SU-DHL-6 (cell line): ENCODE results near the gene NOTUM.

Source experiments
- H2AFZ ChIP-seq: fragments of 200-600 bp; sonication (generic); 2 replicates; pipeline ENCODE4 v1.6.1; 2014; ENCODE audit warnings: low read depth, mild to moderate bottlenecking, moderate library complexity, mixed read lengths, antibody characterized with exemption, low read length; ENCODE audit not compliant: severe bottlenecking
- H3F3A ChIP-seq: fragments of 200-600 bp; shearing (Covaris generic); 2 replicates; pipeline ENCODE4 v1.6.0; 2016; ENCODE audit warnings: antibody characterized with exemption, mild to moderate bottlenecking; ENCODE audit not compliant: insufficient read depth
- H3K27ac ChIP-seq: fragments of 200-600 bp; sonication (generic); 2 replicates; pipeline ENCODE4 v1.5.1; 2016; ENCODE audit warnings: low read depth, mild to moderate bottlenecking, low read length, moderate library complexity, mixed read lengths
- H3K27me3 ChIP-seq: fragments of 200-600 bp; sonication (generic), shearing (Covaris generic); 2 replicates; pipeline ENCODE4 v1.6.0; 2014; ENCODE audit warnings: mild to moderate bottlenecking, low read length
- H3K36me3 ChIP-seq: fragments of 200-600 bp; sonication (generic); 2 replicates; pipeline ENCODE4 v1.6.1; 2014; ENCODE audit warnings: mild to moderate bottlenecking, low read length, mixed read lengths
- H3K4me2 ChIP-seq: fragments of 300-600, 200-600 bp; shearing (Covaris generic), sonication (generic); 2 replicates; pipeline ENCODE4 v1.6.0; 2014; ENCODE audit warnings: low read length, low read depth, mild to moderate bottlenecking; ENCODE audit not compliant: poor library complexity, severe bottlenecking
- H3K4me3 ChIP-seq: fragments of 200-600 bp; sonication (generic); 2 replicates; pipeline ENCODE4 v1.5.1; 2014; ENCODE audit warnings: antibody characterized with exemption, low read length, mild to moderate bottlenecking, mixed read lengths; ENCODE audit not compliant: insufficient read depth, poor library complexity, severe bottlenecking
- H3K79me2 ChIP-seq: fragments of 200-600 bp; sonication (generic); 2 replicates; pipeline ENCODE4 v1.6.1; 2014; ENCODE audit warnings: mild to moderate bottlenecking, low read length, moderate library complexity; ENCODE audit not compliant: insufficient read depth
- H3K9ac ChIP-seq: fragments of 200-600 bp; sonication (generic); 2 replicates; pipeline ENCODE4 v1.7.0; 2014; ENCODE audit warnings: mild to moderate bottlenecking, low read length
- H3K9me2 ChIP-seq: fragments of 200-600 bp; sonication (generic); replicated peaks from 2 replicates; pipeline ENCODE4 v1.6.1; 2014; ENCODE audit warnings: low read length; ENCODE audit not compliant: insufficient read depth
- H3K9me3 ChIP-seq: fragments of 200-600 bp; sonication (generic); 2 replicates; pipeline ENCODE4 v1.6.1; 2014; ENCODE audit warnings: low read length, mixed read lengths; ENCODE audit not compliant: insufficient read depth
- H4K20me1 ChIP-seq: fragments of 200-600 bp; sonication (generic); 2 replicates; pipeline ENCODE4 v1.6.1; 2014; ENCODE audit warnings: low read depth, mild to moderate bottlenecking, antibody characterized with exemption, low read length, moderate library complexity, mixed read lengths
- EZH2phosphoT487 ChIP-seq: fragments of 200-600 bp; sonication (generic), shearing (Covaris generic); conservative IDR thresholded peaks from 2 replicates; pipeline ENCODE4 v1.6.1; 2018; ENCODE audit warnings: mild to moderate bottlenecking, antibody characterized with exemption, low read length, moderate library complexity, mixed read lengths
- TF ChIP-seq, protein P1 (sequence below): fragments of 200-600 bp; sonication (generic); IDR thresholded peaks from one replicate; pipeline ENCODE4 v1.5.1; 2017; ENCODE audit warnings: antibody characterized with exemption, mild to moderate bottlenecking, low read length, moderate library complexity; ENCODE audit not compliant: insufficient read depth, poor library complexity, severe bottlenecking

The NOTUM gene

DNA sequence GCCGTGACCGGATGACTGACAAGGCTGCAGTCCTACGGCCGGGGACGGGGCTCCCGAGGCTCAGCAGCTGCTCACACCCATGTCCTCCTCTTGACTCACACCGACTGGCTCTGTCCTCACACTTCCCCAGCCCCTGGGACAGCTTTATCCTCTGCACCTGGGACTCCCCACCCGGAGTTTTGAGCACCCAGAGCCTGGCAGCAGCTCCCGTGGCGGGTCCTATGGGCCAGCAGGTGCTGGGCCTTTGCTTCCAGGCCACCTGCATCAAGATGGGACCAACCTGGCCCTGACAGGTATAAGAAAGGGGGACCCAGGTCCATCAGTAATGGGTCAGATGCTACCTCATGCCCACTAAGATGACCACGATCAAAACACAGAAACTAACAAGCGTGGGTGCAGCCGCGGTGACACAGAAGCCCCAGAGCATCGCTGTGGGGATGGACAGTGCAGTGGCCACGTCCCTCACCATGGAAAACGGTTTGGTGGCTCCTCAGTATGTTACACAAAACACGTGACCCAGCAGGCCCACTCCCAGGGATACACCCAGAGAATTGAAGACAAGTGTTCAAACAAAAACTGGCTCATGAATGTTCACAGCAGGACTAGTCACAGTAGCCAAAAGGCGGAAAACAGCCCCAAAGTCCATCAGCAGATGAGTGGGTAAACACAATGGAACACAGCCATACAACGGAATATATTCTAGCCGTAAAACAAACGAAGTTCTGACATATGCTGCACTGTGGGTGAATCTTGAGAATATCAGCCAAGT lies 3.3 kb upstream of the NOTUM start:
- no peaks in the 10 kb centered on the region for H3K36me3 ChIP-seq
- no peak overlapping the region for H3K9ac ChIP-seq
- 0 out of 2 replicates have a peak overlapping the region, but pooled peaks have one; percentile 12 for H3K27ac ChIP-seq
- no peak overlapping the region for H2AFZ ChIP-seq
- no peaks in the 10 kb centered on the region for H4K20me1 ChIP-seq
- no peak overlapping the region for H3K4me3 ChIP-seq
- peaks cover 33% of the 10 kb centered on the region for H3F3A ChIP-seq
- H3K9me2 ChIP-seq, result no peaks in the 10 kb centered on the region
- H3K27me3 ChIP-seq, result no peaks in the 10 kb centered on the region
- peaks cover 2% of the 10 kb centered on the region for H3K79me2 ChIP-seq
- H3K4me2 ChIP-seq, result no peak overlapping the region
- H3K9me3 ChIP-seq, result no peaks in the 10 kb centered on the region
- TF ChIP-seq, protein P1, sequence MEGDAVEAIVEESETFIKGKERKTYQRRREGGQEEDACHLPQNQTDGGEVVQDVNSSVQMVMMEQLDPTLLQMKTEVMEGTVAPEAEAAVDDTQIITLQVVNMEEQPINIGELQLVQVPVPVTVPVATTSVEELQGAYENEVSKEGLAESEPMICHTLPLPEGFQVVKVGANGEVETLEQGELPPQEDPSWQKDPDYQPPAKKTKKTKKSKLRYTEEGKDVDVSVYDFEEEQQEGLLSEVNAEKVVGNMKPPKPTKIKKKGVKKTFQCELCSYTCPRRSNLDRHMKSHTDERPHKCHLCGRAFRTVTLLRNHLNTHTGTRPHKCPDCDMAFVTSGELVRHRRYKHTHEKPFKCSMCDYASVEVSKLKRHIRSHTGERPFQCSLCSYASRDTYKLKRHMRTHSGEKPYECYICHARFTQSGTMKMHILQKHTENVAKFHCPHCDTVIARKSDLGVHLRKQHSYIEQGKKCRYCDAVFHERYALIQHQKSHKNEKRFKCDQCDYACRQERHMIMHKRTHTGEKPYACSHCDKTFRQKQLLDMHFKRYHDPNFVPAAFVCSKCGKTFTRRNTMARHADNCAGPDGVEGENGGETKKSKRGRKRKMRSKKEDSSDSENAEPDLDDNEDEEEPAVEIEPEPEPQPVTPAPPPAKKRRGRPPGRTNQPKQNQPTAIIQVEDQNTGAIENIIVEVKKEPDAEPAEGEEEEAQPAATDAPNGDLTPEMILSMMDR, result no peak
- no peak for TF ChIP-seq EZH2phosphoT487

DNA sequence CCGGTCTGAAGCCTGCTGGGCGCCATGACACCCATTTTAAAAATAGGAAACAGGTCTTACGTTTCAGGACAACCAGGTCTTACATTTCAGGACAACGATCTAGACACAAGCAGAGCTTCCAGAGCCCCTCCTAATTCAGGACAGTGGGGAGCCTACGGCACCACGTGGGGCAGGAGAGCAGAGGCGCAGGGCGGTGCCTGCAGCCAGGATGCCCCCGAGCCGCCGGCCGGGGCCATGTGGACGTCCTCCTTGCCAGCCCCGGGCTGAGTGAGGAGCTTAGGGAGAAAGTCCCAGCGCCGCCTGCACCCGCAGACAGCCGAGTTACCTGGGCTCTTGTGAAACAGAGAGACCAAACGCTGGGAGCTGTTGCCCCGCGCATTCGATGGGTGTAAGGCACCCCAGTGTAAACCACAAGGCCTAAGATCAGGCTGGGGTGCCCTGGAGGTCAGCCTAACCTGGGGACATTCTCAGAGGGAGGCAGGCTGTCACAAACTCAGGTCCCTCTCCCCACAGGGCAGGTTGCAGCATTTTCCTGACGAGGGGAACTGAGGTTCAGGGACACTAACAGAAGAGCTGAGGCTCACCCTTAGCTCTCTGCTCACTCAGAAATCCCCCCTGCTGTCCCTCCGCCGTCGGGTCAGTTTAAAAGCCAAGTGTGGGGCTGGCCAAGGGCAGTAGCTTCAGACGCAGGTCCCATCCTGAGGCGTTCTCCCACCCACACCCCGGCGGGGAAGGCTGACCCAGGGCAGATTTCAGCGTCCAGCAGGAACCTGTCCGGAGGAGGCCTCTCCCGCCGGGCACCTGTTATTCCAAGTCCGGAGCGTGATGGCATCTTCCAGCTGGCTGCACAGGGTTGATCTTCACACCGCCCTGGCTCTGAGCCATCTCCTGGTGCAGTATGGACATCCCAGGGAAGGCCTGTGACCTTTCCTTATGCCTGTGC lies 1.8 kb upstream of the NOTUM start:
- H3K4me3 ChIP-seq, result no peak overlapping the region
- no peak overlapping the region for H3K27ac ChIP-seq
- H3F3A ChIP-seq, result peaks cover 29% of the 10 kb centered on the region
- no peaks in the 10 kb centered on the region for H3K9me3 ChIP-seq
- peaks cover 17% of the 10 kb centered on the region for H3K79me2 ChIP-seq
- H4K20me1 ChIP-seq, result no peaks in the 10 kb centered on the region
- H3K4me2 ChIP-seq, result no peak overlapping the region
- no peak for TF ChIP-seq EZH2phosphoT487
- TF ChIP-seq, protein P1, result no peak
- no peak overlapping the region for H3K9ac ChIP-seq
- H3K9me2 ChIP-seq, result no peaks in the 10 kb centered on the region
- H3K27me3 ChIP-seq, result no peaks in the 10 kb centered on the region
- no peaks in the 10 kb centered on the region for H3K36me3 ChIP-seq
- H2AFZ ChIP-seq, result no peak overlapping the region

DNA sequence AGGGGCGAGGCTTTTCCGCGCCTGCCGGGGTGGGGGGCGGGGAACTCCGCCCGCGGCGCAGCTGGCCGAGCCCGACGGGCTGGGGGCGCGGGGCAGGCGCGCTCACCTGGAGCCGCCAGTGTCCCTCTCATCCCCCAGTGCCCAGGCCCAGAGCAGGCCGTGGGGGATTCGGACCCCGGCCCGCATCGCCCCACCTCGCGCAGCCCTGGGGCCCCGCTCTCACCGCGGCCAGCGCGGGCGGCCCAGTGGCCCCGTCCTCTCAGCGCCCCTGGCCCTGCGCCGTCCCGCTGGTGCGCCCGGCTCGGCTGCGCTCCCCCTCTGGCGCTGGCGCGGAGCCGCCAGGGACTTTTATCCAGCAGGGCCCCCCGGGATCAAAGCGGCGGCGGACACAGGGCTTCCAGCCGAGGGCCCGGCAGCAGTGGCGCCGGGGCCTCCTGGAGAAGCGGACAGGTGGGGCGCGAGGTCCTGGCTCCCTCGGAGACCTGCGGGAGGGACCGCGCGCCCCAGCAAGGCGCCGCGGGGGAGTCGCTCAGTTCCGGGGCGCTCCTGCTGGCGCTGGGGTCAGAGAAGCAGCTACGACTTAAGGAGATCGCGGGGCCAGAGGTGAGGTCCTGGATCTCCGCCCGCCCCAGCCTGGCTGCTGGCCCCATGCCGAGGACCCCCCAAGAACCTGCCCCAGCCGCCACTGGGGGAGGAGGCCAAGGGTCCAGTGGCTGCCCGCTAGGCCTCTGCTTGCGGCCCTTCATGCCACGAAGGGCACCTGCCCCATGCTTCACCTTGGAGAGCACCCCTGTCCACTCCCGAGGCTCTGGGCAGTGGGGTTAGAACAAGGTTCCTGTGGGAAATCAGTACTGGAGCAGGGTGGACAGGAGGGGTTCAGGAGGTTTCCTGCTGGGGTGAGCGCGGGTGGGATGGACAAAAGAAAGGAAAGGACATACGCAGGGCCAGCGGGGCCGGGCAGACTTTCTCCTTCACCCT lies 823 bp upstream of the NOTUM start:
- Histone ChIP-seq H4K20me1 (no peaks in the 10 kb centered on the region), H3F3A (peaks cover 22% of the 10 kb centered on the region), H3K9me3 (no peaks in the 10 kb centered on the region), H3K79me2 (peaks cover 26% of the 10 kb centered on the region), H3K4me2 (no peak overlapping the region), H3K27me3 (no peaks in the 10 kb centered on the region), H3K9me2 (no peaks in the 10 kb centered on the region), H3K36me3 (no peaks in the 10 kb centered on the region), H3K9ac (no peak overlapping the region), H3K27ac (no peak overlapping the region), H2AFZ (no peak overlapping the region), H3K4me3 (no peak overlapping the region)
- TF ChIP-seq, protein P1, result no peak
- no peak for TF ChIP-seq EZH2phosphoT487
